Activated naive CD8-positive, alpha-beta T cell treated with anti-CD3 and anti-CD28 coated beads, Interleukin-2, amount 10 ng/mL, durations not matched to agents 7 days and 5 days (primary cell): ENCODE measurements around the gene HEYL. TPM values are rescaled to one million over a fixed set of nuclear protein-coding genes. Genes with fewer than 3 reads are reported as not detected.

ENCODE experiments used
- ATAC-seq: fragments of 150-1000 bp; cut with Tn5 transposase; one replicate; pipeline ENCODE4 v1.10.0; 2021; ENCODE audit warnings: low read depth, moderate library complexity
- POLR2A ChIA-PET: fragments of 350-600 bp; sonication (Branson Sonifier 250); formaldehyde crosslinking; loops from one replicate; lab custom pipeline; 2021; ENCODE audit warnings: antibody characterized with exemption; lab: Charles Lee
- DNase-seq: peaks from one replicate; pipeline ENCODE4 v3.0.0; 2021
- H3K27ac Mint-ChIP-seq: one replicate; pipeline ENCODE4 v1.8.0; 2022; ENCODE audit warnings: mild to moderate bottlenecking, mixed read lengths
- H3K27me3 Mint-ChIP-seq: one replicate; pipeline ENCODE4 v1.8.0; 2022; ENCODE audit warnings: mild to moderate bottlenecking, moderate library complexity, mixed read lengths
- H3K36me3 Mint-ChIP-seq: one replicate; pipeline ENCODE4 v1.8.0; 2021; ENCODE audit warnings: mild to moderate bottlenecking, mixed read lengths
- H3K4me1 Mint-ChIP-seq: one replicate; pipeline ENCODE4 v1.8.0; 2021; ENCODE audit warnings: mixed read lengths
- H3K4me3 Mint-ChIP-seq: one replicate; pipeline ENCODE4 v1.8.0; 2022; ENCODE audit warnings: mild to moderate bottlenecking, moderate library complexity, mixed read lengths
- H3K9me3 Mint-ChIP-seq: one replicate; pipeline ENCODE4 v1.8.0; 2021; ENCODE audit warnings: mixed read lengths
- total RNA-seq, 2 experiments: library from RNA; stranded (reverse); gene quantifications; one replicate each; pipeline ENCODE4 v1.2.3, GENCODE V29; 2021

HEYL gene
- total RNA-seq: not detected

DNA sequence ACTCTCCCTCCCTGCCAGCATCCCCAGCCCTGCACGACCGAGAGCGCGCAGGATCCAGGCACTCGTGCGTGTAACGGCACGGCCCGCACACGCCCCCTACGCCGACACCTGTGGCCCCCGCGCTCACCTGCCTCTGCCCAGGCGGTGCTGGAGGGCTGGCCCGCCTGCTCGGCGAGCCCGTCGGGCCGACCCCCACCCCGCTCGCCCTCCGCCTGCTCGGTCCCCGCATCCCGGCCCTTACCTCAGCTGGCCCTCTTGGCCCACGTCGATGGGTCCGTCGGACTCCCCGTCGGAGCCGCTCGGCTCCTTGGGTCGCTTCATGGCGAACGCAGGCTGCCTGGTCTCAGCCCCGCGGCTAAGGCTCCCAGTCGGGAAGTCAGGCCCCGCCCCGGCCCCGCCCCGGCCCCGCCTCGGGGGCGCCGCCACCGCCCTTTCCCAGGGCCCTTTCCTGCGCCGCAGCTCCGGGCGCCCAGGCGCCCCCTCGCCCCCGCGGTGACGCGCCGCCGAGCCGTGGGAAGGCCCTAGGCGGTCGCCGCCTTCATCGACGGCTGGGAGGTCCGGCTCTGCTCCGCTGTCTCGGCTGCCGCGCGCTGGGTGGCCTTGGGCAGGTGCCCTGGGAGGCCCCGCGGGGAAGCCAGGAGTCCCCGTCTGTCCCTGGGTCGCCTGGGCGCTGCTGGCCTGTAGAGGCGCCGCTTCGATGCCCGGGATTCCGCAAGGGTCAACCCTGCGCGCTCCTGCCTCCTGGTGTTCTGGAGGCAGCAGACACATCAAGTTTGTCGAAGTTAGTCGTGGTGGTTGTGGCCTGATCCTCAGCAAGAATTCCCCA is at the start of gene HEYL:
HEYL (minus strand) TSS at position 339 of the 826 bp plus-strand sequence; CDS start at position 321, 18 bp downstream.
- POLR2A ChIA-PET: no interaction called here
- no peaks in the 10 kb centered on the region for H3K9me3 Mint-ChIP-seq
- no peak within 1 kb of the TSS for H3K27ac Mint-ChIP-seq
- no peaks in the 10 kb centered on the region for H3K36me3 Mint-ChIP-seq
- DNase-seq: peak; percentile 79
- peak; percentile 91 for ATAC-seq
- H3K4me1 Mint-ChIP-seq: peaks cover 1% of the 10 kb centered on the region
- peaks cover 44% of the 10 kb centered on the region for H3K27me3 Mint-ChIP-seq
- H3K4me3 Mint-ChIP-seq: peak within 1 kb of the TSS; percentile 64

DNA sequence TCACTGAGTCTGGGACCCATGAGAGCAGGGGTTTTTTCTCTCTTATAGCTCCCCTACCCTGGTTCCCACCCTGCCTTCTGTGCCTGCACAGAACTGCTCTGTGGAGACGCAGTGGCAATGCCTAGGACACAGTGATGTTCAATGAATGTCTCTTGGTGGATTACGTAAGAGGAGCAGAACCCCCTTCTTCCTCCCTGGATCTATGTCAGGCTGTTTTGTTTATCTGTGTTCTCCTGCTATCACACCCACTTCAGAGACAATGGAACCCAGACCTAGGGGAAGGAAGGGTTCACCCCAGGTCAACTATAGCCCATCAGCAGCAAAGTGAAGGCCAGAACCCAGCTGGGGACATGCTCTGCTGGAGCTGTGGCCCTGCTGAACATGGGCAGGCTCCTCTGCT is 49.8 kb upstream of the HEYL start:
- no peaks in the 10 kb centered on the region for H3K36me3 Mint-ChIP-seq
- POLR2A ChIA-PET: no interaction called here
- ATAC-seq (no peak), DNase-seq (no peak)
- H3K9me3 Mint-ChIP-seq: no peaks in the 10 kb centered on the region
- H3K4me3 Mint-ChIP-seq: no peak overlapping the region
- no peak overlapping the region for H3K27ac Mint-ChIP-seq
- H3K4me1 Mint-ChIP-seq: peaks cover 15% of the 10 kb centered on the region
- H3K27me3 Mint-ChIP-seq: peaks cover 50% of the 10 kb centered on the region

DNA sequence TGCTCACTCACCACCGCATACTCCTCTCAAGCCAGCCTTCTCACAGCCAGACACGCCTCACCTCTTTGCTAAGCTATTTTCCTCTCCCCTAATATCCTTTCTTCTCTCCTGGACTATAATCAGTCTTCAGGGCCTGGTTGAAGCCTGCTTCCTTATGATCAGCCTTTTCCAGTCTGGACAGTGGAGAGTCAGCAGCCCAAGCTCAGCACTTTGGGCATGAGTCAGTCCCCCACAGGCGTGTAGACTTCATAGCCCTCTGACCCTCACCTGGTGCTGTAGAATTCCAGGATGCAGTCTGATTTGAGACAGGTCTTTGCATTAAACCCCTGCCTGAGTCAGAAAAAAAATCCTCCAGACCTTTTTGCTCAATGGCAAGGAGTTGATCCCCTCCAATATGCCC is 49.3 kb upstream of the HEYL start:
- no peaks in the 10 kb centered on the region for H3K36me3 Mint-ChIP-seq
- no peak overlapping the region for H3K27ac Mint-ChIP-seq
- H3K9me3 Mint-ChIP-seq: no peaks in the 10 kb centered on the region
- H3K4me1 Mint-ChIP-seq: peaks cover 13% of the 10 kb centered on the region
- DNase-seq: no peak
- POLR2A ChIA-PET: no interaction called here
- no peak for ATAC-seq
- H3K27me3 Mint-ChIP-seq: peaks cover 50% of the 10 kb centered on the region
- H3K4me3 Mint-ChIP-seq: no peak overlapping the region

DNA sequence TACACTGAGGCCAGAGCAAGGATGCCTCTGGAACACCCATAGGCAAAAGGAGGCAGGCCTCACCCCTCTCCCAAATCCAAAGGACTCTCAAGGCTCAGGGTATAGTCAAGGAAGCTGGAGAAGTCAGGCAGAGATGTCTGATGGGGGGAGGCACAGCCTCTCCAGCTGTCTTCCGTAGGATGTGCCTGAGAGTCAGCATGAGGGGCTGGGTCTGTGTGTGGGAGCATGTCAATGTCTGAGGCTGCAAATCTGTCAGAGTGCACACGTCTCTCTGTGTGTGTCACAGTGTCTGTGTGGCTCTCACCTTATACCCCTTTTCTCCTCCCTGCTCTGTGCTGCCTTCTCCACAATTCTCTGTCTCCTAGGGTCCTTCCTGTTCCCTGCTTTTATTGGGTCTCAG is 47.8 kb upstream of the HEYL start:
- Mint-ChIP-seq H3K4me1 (peaks cover 13% of the 10 kb centered on the region), H3K27me3 (peaks cover 46% of the 10 kb centered on the region), H3K9me3 (no peaks in the 10 kb centered on the region), H3K4me3 (no peak overlapping the region), H3K27ac (no peak overlapping the region), H3K36me3 (no peaks in the 10 kb centered on the region)
- ATAC-seq (no peak), DNase-seq (no peak)
- POLR2A ChIA-PET: no interaction called here

DNA sequence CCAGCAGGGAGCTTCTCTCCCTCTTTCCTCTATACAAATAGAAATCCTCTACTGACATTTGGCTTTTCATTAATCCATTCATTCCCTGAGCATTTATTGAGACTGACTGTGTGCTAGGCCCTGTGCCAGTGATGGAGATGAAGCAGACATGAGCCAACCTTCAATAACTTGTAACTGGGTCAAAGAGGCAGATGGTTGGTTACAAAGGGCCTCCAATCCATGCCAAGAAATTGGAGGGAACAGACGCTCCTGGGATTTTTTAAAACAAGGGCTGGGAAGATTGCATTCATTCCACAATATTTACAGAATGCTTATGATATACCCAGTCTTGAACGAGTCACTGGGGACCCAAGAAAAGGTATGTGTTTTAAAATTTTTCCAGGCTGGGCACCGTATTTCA is 45.6 kb upstream of the HEYL start:
- no peak overlapping the region for H3K27ac Mint-ChIP-seq
- POLR2A ChIA-PET: no interaction called here
- peaks cover 9% of the 10 kb centered on the region for H3K4me1 Mint-ChIP-seq
- no peaks in the 10 kb centered on the region for H3K36me3 Mint-ChIP-seq
- peaks cover 38% of the 10 kb centered on the region for H3K27me3 Mint-ChIP-seq
- no peak for ATAC-seq
- no peak for DNase-seq
- no peaks in the 10 kb centered on the region for H3K9me3 Mint-ChIP-seq
- no peak overlapping the region for H3K4me3 Mint-ChIP-seq

DNA sequence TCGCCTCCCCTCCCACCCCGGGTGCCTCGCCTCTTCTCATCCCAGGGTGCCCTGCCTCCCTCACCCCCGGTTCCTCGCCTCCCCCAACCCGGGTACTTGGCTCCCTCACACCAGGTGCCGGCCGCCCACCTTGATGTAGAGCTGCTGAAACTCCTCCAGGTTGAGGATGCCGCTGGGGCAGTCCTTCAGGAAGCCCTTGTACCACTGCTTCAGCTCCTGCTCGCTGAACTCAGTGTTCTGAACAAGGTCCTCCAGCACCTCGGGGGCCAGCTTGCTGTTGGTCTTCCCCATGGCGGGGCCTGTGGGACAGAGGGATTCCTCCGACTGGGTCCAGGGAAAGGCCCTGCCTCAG is 44.8 kb upstream of the HEYL start:
- POLR2A ChIA-PET: no interaction called here
- Mint-ChIP-seq H3K27me3 (peaks cover 30% of the 10 kb centered on the region), H3K27ac (peak overlapping the region; percentile 19), H3K4me3 (no peak overlapping the region), H3K4me1 (peaks cover 9% of the 10 kb centered on the region), H3K9me3 (no peaks in the 10 kb centered on the region), H3K36me3 (no peaks in the 10 kb centered on the region)
- ATAC-seq (no peak), DNase-seq (no peak)

DNA sequence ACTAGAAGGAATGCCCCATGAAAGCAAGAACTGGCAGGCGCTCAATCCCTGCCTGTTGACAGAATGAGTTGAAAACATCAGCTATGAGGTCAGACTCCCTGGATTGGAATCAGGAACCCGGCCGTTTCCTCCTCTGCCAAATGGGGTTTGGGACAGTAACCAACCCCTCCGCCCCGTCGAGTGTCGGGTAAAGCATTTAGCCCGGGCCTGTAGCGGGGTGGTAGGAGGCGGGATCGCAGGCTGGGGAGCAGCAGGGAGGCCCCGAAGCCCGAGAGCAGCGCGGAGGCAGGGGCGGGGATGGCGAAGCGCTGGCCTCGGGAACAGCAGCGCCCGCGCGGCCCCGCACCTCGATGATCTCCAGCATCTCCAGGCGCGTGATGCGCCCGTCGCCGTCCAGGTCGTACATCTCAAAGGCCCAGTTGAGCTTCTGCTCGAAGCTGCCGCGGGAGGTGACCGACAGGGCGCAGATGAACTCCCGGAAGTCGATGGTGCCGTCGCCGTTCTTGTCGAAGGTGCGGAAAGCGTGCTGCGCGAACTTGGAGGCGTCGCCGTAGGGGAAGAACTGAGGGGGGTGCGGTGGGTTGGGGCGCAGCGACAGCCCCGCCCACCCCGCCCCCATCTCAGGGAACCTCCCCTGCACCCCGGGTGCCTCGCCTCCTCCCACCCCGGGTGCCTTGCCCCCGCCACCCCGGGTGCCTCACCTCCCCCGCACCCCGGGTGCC is 44.3 kb upstream of the HEYL start:
- Mint-ChIP-seq H3K27me3 (peaks cover 29% of the 10 kb centered on the region), H3K4me3 (no peak overlapping the region), H3K4me1 (peaks cover 9% of the 10 kb centered on the region), H3K27ac (no peak overlapping the region), H3K9me3 (no peaks in the 10 kb centered on the region), H3K36me3 (no peaks in the 10 kb centered on the region)
- POLR2A ChIA-PET: no interaction called here
- DNase-seq: no peak
- no peak for ATAC-seq

DNA sequence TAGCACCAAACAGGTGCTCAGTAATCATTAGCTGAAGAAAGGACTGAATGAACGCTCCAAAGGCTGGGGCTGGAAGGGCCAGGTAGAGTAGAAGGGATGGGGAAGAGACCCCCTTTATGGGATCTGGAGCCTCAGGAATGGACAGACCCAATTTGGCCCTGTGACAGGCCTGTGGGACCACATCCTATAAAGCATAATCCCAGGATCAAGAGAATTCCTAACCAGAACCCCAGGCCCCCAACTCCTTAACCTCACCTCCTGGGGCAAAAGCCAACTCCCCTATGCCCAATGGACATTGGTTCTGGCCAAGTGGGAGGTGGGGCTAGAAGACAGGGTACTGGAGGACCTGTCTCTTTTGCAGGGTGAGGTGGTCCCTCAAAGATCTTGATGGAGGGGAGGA is 42.6 kb upstream of the HEYL start:
- Mint-ChIP-seq H3K4me1 (peaks cover 9% of the 10 kb centered on the region), H3K36me3 (no peaks in the 10 kb centered on the region), H3K4me3 (no peak overlapping the region), H3K27ac (no peak overlapping the region), H3K27me3 (peaks cover 16% of the 10 kb centered on the region), H3K9me3 (no peaks in the 10 kb centered on the region)
- DNase-seq (no peak), ATAC-seq (no peak)
- POLR2A ChIA-PET: no interaction called here

DNA sequence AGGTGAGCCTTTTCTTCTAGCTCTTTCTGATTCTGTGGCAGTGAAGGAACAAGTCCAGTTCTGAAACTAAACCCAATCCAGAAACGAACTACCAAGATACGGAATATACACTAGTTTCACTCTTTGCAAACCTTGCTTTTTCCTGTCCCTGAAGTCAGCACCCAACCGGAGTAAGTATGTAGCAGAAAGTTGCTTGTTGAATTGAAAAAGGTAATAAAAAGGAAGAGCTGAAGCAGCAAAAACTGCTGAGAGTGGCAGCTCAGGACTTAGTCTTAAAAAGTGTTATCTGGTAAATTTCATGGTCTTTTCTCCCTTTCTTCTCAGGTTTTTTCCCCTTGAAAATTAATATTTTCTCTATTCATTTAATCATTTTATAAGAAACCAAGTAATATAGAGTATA is 41.9 kb upstream of the HEYL start:
- Mint-ChIP-seq H3K27ac (no peak overlapping the region), H3K4me1 (peaks cover 9% of the 10 kb centered on the region), H3K27me3 (peaks cover 16% of the 10 kb centered on the region), H3K4me3 (no peak overlapping the region), H3K9me3 (no peaks in the 10 kb centered on the region), H3K36me3 (no peaks in the 10 kb centered on the region)
- POLR2A ChIA-PET: interaction anchor here (0.6 kb wide), 1 partner anchor 1822 kb away, joined by 3 read pairs; the partner anchor contains the start of gene MTF1
- DNase-seq: no peak
- ATAC-seq: no peak

DNA sequence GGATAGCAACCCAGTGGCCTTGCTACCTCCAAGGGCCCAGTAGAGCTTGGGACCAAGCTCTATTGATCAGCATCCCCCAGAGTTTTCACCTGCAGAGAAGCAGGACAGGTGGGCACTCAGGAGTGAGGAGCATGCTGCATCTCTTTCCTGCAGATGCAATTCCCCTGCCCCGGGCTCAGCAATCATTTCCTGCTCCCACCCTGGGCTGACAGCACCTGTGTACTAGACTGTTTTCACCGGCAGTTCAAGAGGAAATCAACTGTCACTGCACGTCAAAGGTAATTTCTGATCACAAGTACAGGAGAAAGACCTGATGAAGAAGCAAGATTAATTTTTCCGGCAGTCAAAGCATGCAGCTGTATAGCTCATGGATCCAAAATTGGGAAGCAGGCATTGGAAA is 41.3 kb upstream of the HEYL start:
- H3K4me3 Mint-ChIP-seq: peak overlapping the region; percentile 16
- H3K4me1 Mint-ChIP-seq: peaks cover 9% of the 10 kb centered on the region
- no peak overlapping the region for H3K27ac Mint-ChIP-seq
- ATAC-seq (no peak), DNase-seq (no peak)
- POLR2A ChIA-PET: no interaction called here
- no peaks in the 10 kb centered on the region for H3K36me3 Mint-ChIP-seq
- H3K27me3 Mint-ChIP-seq: peaks cover 16% of the 10 kb centered on the region
- H3K9me3 Mint-ChIP-seq: no peaks in the 10 kb centered on the region

DNA sequence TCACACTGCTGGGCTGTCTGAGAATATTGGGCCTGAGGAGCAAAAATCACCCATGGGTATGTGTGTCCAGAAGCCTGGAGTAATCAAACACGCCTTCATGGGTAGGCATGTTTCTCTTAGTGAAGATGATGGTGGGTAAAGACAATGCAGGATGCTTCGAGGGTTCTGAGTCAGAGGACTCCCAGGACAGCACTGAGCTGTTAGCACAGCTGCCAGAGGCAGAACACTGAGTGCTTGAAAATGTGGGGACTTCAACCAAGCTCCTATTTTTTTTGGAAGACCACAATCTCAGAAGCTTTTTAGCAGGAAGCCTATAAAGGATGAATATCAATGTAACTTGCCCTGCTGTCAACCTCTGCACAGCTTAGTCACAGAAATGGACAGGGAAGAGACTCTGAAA is 40.4 kb upstream of the HEYL start:
- no peak overlapping the region for H3K27ac Mint-ChIP-seq
- H3K36me3 Mint-ChIP-seq: no peaks in the 10 kb centered on the region
- DNase-seq (no peak), ATAC-seq (no peak)
- no peaks in the 10 kb centered on the region for H3K9me3 Mint-ChIP-seq
- H3K4me1 Mint-ChIP-seq: peaks cover 9% of the 10 kb centered on the region
- peaks cover 13% of the 10 kb centered on the region for H3K27me3 Mint-ChIP-seq
- POLR2A ChIA-PET: no interaction called here
- no peak overlapping the region for H3K4me3 Mint-ChIP-seq

DNA sequence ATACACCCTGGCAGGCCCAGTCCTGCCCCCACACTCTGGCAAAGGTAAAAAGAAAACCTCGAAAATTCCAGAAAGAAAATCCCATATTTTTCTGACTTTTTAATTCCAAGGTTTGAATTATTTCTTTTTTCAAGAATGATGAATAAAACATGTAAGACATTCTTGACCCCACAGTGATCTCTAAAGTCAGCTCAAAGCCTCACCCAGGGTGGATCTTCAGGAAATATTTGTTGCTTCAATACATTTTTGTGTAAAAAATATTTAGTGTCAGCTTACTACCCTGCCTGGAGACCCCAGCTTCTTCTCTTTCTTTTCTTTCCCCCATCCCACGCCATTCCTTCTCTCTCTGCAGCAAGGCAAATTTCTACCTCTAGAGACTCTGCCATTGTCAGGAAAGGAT is 39.4 kb upstream of the HEYL start:
- ATAC-seq: no peak
- Mint-ChIP-seq H3K36me3 (no peaks in the 10 kb centered on the region), H3K4me1 (peaks cover 6% of the 10 kb centered on the region), H3K4me3 (no peak overlapping the region), H3K27me3 (peaks cover 10% of the 10 kb centered on the region), H3K9me3 (no peaks in the 10 kb centered on the region), H3K27ac (no peak overlapping the region)
- POLR2A ChIA-PET: no interaction called here
- no peak for DNase-seq

DNA sequence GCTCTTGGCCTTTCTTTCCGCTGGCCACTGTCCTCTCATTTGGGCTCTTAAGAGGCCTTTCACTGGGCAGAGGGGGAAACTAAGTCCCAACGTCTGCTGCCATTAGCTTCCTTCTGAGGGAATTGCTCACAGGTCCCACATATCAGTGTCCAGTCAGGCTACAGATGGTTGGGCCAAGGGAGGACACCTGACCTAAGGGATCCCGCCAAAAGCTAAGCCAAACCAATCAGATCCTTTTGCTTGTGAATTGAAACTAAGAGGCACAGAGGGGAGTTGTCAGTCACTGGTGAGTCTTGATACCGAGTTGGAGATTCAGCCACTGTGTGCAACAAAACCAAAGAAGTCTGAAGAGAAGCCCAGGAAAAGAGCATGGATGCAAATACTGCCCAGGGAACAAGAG is 38.2 kb upstream of the HEYL start:
- peaks cover 11% of the 10 kb centered on the region for H3K27me3 Mint-ChIP-seq
- no peak overlapping the region for H3K27ac Mint-ChIP-seq
- POLR2A ChIA-PET: no interaction called here
- H3K4me3 Mint-ChIP-seq: no peak overlapping the region
- no peaks in the 10 kb centered on the region for H3K36me3 Mint-ChIP-seq
- DNase-seq (no peak), ATAC-seq (no peak)
- peaks cover 6% of the 10 kb centered on the region for H3K4me1 Mint-ChIP-seq
- H3K9me3 Mint-ChIP-seq: no peaks in the 10 kb centered on the region

DNA sequence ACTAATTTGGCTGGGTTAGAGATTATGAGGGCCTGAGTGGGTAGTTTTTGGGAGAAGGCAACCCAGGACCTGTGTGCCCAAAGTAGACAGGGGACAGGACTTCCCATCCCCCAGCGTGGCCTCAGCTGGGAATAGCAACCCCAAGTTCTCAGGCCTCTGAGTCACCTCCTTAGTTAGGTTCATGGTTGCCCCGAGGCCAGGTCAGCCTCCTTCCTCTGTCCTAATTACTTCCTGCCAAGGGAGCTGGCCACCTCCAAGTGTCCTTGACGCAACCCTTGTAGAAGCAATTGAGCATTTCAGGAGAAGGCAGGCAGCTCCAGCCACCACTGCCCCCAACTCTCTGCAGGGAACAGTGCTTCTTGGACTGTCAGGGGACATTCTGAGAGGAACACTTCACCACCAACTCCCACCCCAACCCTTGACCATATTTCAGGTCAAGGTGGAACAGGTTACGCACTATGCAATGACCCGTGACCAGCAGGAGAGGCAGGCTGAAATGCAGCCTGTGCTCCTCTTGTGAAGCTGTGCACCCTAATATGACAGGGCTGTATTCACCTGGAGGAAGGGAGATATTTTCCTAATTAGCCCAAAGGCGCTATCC is 37.6 kb upstream of the HEYL start:
- POLR2A ChIA-PET: no interaction called here
- H3K27ac Mint-ChIP-seq: no peak overlapping the region

More for the DNA sequence above, 37.6 kb upstream of the HEYL start:
- ATAC-seq (no peak), DNase-seq (no peak)
- no peak overlapping the region for H3K4me3 Mint-ChIP-seq
- peaks cover 6% of the 10 kb centered on the region for H3K4me1 Mint-ChIP-seq
- H3K9me3 Mint-ChIP-seq: no peaks in the 10 kb centered on the region
- peaks cover 16% of the 10 kb centered on the region for H3K27me3 Mint-ChIP-seq
- H3K36me3 Mint-ChIP-seq: no peaks in the 10 kb centered on the region
